ENCODE results near the gene KRTAP10-5.

- TF ChIP-seq POLR2AphosphoS5 (IDR thresholded peaks at IDR 0.05; ENCODE audit: low read depth, low read length) (no peak), POLR2A (IDR thresholded peaks at IDR 0.05; ENCODE audit: low read depth, low read length) (no peak), TAF1 (IDR thresholded peaks at IDR 0.05; ENCODE audit: low read depth, low read length) (no peak), SPI1 (IDR thresholded peaks at IDR 0.05; ENCODE audit: low read depth, low read length) (no peak)
These were observed 17.7 kb upstream of the KRTAP10-5 start for GRCh38 chr21:44598061-44598460.

Data from GM12891 (cell line).